Endothelial cell of umbilical vein (primary cell): ENCODE results near the gene RNLS. TPM values are rescaled to one million over a fixed set of nuclear protein-coding genes. Genes with fewer than 3 reads are reported as not detected.

Experiments used
- BruUV-seq: library from RNA; stranded (reverse); fragments of 400-500 nt; replicated peaks from 2 replicates; lab custom pipeline; 2021; lab: Mats Ljungman, UMichigan
- CTCF ChIA-PET: fragments of 300-600, 350-600 bp; sonication (Branson Sonifier 250); formaldehyde crosslinking; loops from one replicate; lab custom pipeline; 2021; ENCODE audit warnings: antibody characterized with exemption, inconsistent platforms; lab: Charles Lee
- POLR2A ChIA-PET: fragments of 300-600, 350-600 bp; sonication (Branson Sonifier 250); formaldehyde crosslinking; loops from one replicate; lab custom pipeline; 2021; ENCODE audit warnings: antibody characterized with exemption, inconsistent platforms; lab: Charles Lee
- DNase-seq: peaks from one replicate; pipeline ENCODE4 v3.0.0-alpha.2; 2011; ENCODE audit warnings: low read depth, low spot score
- FAIRE-seq: peaks from 2 replicates; lab custom pipeline; 2011; peaks lifted over from hg19 to GRCh38; lab: Jason Lieb, UNC
- H2AFZ ChIP-seq: 2 replicates; pipeline ENCODE4 v1.6.0; 2012; ENCODE audit warnings: low read depth, low read length, control low read depth, inconsistent platforms
- H3K27ac ChIP-seq: 2 replicates; pipeline ENCODE4 v1.5.1; 2011; ENCODE audit warnings: low read depth, mild to moderate bottlenecking, control low read depth, low read length, moderate library complexity; ENCODE audit not compliant: insufficient read depth
- H3K27me3 ChIP-seq, 2 experiments: 2 replicates each; pipeline versions ENCODE4 v1.6.0 to v1.6.1; 2011; ENCODE audit warnings: low read length in 2 of 2, mixed read lengths in 1 of 2; ENCODE audit not compliant: control insufficient read depth in 2 of 2, insufficient read depth in 2 of 2
- H3K36me3 ChIP-seq, 2 experiments: 2 replicates in 1 of 2; 3 replicates in 1 of 2; pipeline ENCODE4 v1.5.1; 2011; ENCODE audit warnings: low read length in 2 of 2, mild to moderate bottlenecking in 1 of 2, moderate library complexity in 1 of 2; ENCODE audit not compliant: control insufficient read depth in 2 of 2, insufficient read depth in 2 of 2; ENCODE audit errors: extremely low read depth in 1 of 2
- H3K4me1 ChIP-seq: 3 replicates; pipeline ENCODE4 v1.5.1; 2011; ENCODE audit warnings: mild to moderate bottlenecking, low read length; ENCODE audit not compliant: control insufficient read depth, insufficient read depth; ENCODE audit errors: extremely low read depth
- H3K4me2 ChIP-seq: 2 replicates; pipeline ENCODE4 v1.6.1; 2011; ENCODE audit warnings: low read length, control low read depth, mixed read lengths; ENCODE audit not compliant: insufficient read depth
- H3K4me3 ChIP-seq, 3 experiments: fragments of 200-600 bp in 1 of 3; sonication (generic), shearing (Covaris generic) in 1 of 3; replicated peaks in 1 of 3; 2 replicates each; pipeline ENCODE4 v1.5.1; 2011 to 2016; ENCODE audit warnings: control low read depth in 3 of 3, low read length in 3 of 3, mild to moderate bottlenecking in 2 of 3, inconsistent platforms in 1 of 3, low read depth in 1 of 3, moderate library complexity in 1 of 3; ENCODE audit not compliant: insufficient read depth in 1 of 3
- H3K79me2 ChIP-seq: 2 replicates; pipeline ENCODE4 v1.6.0; 2012; ENCODE audit warnings: low read length, inconsistent platforms; ENCODE audit not compliant: control insufficient read depth, insufficient read depth
- H3K9ac ChIP-seq: replicated peaks from 2 replicates; pipeline ENCODE3; 2011; ENCODE audit warnings: low read length, control low read depth; ENCODE audit not compliant: insufficient read depth; ENCODE audit errors: extremely low read depth
- H3K9me1 ChIP-seq: replicated peaks from 3 replicates; pipeline ENCODE4 v1.6.0; 2011; ENCODE audit warnings: mild to moderate bottlenecking, low read length; ENCODE audit not compliant: control insufficient read depth, insufficient read depth; ENCODE audit errors: extremely low read depth
- H3K9me3 ChIP-seq: replicated peaks from 2 replicates; pipeline ENCODE4 v1.5.1; 2012; ENCODE audit warnings: low read length, inconsistent platforms; ENCODE audit not compliant: control insufficient read depth, insufficient read depth
- H4K20me1 ChIP-seq: replicated peaks from 2 replicates; pipeline ENCODE3; 2011; ENCODE audit warnings: mild to moderate bottlenecking, low read length; ENCODE audit not compliant: control insufficient read depth, insufficient read depth; ENCODE audit errors: extremely low read depth
- EZH2 ChIP-seq: IDR thresholded peaks from 2 replicates; pipeline ENCODE4 v1.6.1; 2012; ENCODE audit warnings: borderline replicate concordance, low read depth, mild to moderate bottlenecking, moderate library complexity, low read length, inconsistent platforms; ENCODE audit not compliant: severe bottlenecking
- FOS ChIP-seq: IDR thresholded peaks from 2 replicates; pipeline ENCODE4 v1.6.1; 2011; ENCODE audit warnings: mild to moderate bottlenecking, low read length, moderate library complexity, borderline replicate concordance; ENCODE audit not compliant: insufficient read depth
- GATA2 ChIP-seq: IDR thresholded peaks from 2 replicates; pipeline ENCODE4 v1.7.0; 2011; ENCODE audit warnings: low read depth, mild to moderate bottlenecking, moderate library complexity, mixed read lengths, low read length; ENCODE audit not compliant: insufficient read length, insufficient read depth
- JUN ChIP-seq: IDR thresholded peaks from 2 replicates; pipeline ENCODE4 v1.6.1; 2011; ENCODE audit warnings: borderline replicate concordance, low read depth; ENCODE audit not compliant: insufficient read length, insufficient read depth
- MYC ChIP-seq: IDR thresholded peaks from one replicate; pipeline ENCODE4 v1.6.1; 2011; ENCODE audit warnings: mild to moderate bottlenecking, low read depth, low read length
- POLR2A ChIP-seq: IDR thresholded peaks from 2 replicates; pipeline ENCODE4 v1.6.1; 2012; ENCODE audit warnings: low read depth, mild to moderate bottlenecking, control low read depth, low read length
- POLR2AphosphoS5 ChIP-seq: IDR thresholded peaks from 2 replicates; pipeline ENCODE4 v1.6.1; 2012; ENCODE audit warnings: low read depth, mild to moderate bottlenecking, control low read depth, low read length, moderate library complexity; ENCODE audit not compliant: insufficient read depth
- dilution Hi-C: fragments of 300-500 bp; cut with MboI; formaldehyde crosslinking; loops from one replicate; pipeline ENCODE4 v1.15.0; 2019; ENCODE audit warnings: low sequenced_read_pairs; ENCODE audit not compliant: extremely low pct_ligation_motif_present
- intact Hi-C: fragments of 100-400 bp; cut with micrococcal nuclease; formaldehyde crosslinking; loops from one replicate; pipeline ENCODE4 v1.10.0; 2022
- polyA plus RNA-seq, 4 experiments: library from polyadenylated mRNA; depleted of rRNA in 3 of 4; stranded (reverse) in 3 of 4; unstranded in 1 of 4; fragments of >200 nt; gene quantifications; 2 replicates each; pipeline versions ENCODE4 v1.2.1 to v1.2.3, GENCODE V29; 2011 to 2012; ENCODE audit warnings: missing spikeins in 1 of 4
- total RNA-seq: library from RNA; stranded (reverse); gene quantifications from 2 replicates; pipeline ENCODE4 v1.2.3, GENCODE V29; 2021
- TF ChIP-seq, protein P1 (sequence below), 2 donors: IDR thresholded peaks; 1 replicate in 1 of 2; 2 replicates in 1 of 2; pipeline ENCODE4 v1.5.1; 2011; ENCODE audit warnings: low read length in 2 of 2, mild to moderate bottlenecking in 2 of 2, moderate library complexity in 2 of 2, control low read depth in 1 of 2, inconsistent platforms in 1 of 2, low read depth in 1 of 2; ENCODE audit not compliant: insufficient read depth in 1 of 2; ENCODE audit errors: extremely low read depth in 1 of 2
- TF ChIP-seq, protein P2 (sequence below): IDR thresholded peaks from 2 replicates; pipeline ENCODE4 v1.6.1; 2011; ENCODE audit not compliant: insufficient read depth, insufficient read length

The RNLS gene
- total and polyA plus RNA-seq, 2 donors (not counting 3 experiments of a cell fraction or from before 2014, with no cell fraction given) = 2.5 to 4.6 TPM

- H3K9me1 ChIP-seq = no peaks in the 10 kb centered on the region
- dilution Hi-C loops = no loop called here
- H4K20me1 ChIP-seq = no peaks in the 10 kb centered on the region
- no peaks in the 10 kb centered on the region for H3K36me3 ChIP-seq
- H3K27me3 ChIP-seq = no peaks in the 10 kb centered on the region
- DNase-seq = peak; percentile 52
- no peak overlapping the region for H3K4me2 ChIP-seq
- H3K4me1 ChIP-seq = peaks cover 4% of the 10 kb centered on the region
- H3K4me3 ChIP-seq = no peak overlapping the region
- no peak overlapping the region for H3K9ac ChIP-seq
- ChIA-PET POLR2A (no interaction called here), CTCF (interaction anchor here (0.9 to 1.7 kb wide), 4 partner anchors 10 to 272 kb away, joined by 3 to 10 read pairs (median 6); no protein-coding TSS in a partner anchor)
- H3K79me2 ChIP-seq = no peaks in the 10 kb centered on the region
- peak; percentile 16 for TF ChIP-seq FOS
- TF ChIP-seq JUN = no peak
- intact Hi-C loops = no loop called here
- no TSS peak for BruUV-seq
- H2AFZ ChIP-seq = no peak overlapping the region
- FAIRE-seq = no peak
- H3K9me3 ChIP-seq = no peaks in the 10 kb centered on the region
- H3K27ac ChIP-seq = no peak overlapping the region
These were observed 290.0 kb downstream of the RNLS start for GRCh38 chr10:88293073-88293472.

- Histone ChIP-seq H3K79me2 (no peaks in the 10 kb centered on the region), H3K9ac (no peak overlapping the region), H3K9me3 (no peaks in the 10 kb centered on the region), H4K20me1 (no peaks in the 10 kb centered on the region), H3K36me3 (no peaks in the 10 kb centered on the region), H3K4me3 (no peak overlapping the region), H3K4me2 (no peak overlapping the region), H3K27ac (no peak overlapping the region), H3K27me3 (no peaks in the 10 kb centered on the region), H3K4me1 (peaks cover 4% of the 10 kb centered on the region), H3K9me1 (no peaks in the 10 kb centered on the region), H2AFZ (no peak overlapping the region)
- no TSS peak for BruUV-seq
- no peak for TF ChIP-seq JUN
- no peak for TF ChIP-seq POLR2AphosphoS5
- TF ChIP-seq, protein P1, sequence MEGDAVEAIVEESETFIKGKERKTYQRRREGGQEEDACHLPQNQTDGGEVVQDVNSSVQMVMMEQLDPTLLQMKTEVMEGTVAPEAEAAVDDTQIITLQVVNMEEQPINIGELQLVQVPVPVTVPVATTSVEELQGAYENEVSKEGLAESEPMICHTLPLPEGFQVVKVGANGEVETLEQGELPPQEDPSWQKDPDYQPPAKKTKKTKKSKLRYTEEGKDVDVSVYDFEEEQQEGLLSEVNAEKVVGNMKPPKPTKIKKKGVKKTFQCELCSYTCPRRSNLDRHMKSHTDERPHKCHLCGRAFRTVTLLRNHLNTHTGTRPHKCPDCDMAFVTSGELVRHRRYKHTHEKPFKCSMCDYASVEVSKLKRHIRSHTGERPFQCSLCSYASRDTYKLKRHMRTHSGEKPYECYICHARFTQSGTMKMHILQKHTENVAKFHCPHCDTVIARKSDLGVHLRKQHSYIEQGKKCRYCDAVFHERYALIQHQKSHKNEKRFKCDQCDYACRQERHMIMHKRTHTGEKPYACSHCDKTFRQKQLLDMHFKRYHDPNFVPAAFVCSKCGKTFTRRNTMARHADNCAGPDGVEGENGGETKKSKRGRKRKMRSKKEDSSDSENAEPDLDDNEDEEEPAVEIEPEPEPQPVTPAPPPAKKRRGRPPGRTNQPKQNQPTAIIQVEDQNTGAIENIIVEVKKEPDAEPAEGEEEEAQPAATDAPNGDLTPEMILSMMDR (IDR thresholded peaks at IDR 0.05; ENCODE audit: extremely low read depth in 1 of 2, insufficient read depth in 1 of 2, low read depth in 1 of 2, low read length in 2 of 2) = no peak
- TF ChIP-seq, protein P2, sequence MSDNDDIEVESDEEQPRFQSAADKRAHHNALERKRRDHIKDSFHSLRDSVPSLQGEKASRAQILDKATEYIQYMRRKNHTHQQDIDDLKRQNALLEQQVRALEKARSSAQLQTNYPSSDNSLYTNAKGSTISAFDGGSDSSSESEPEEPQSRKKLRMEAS = no peak
- TF ChIP-seq GATA2 = no peak
- no peak for TF ChIP-seq EZH2
- no peak for TF ChIP-seq FOS
- TF ChIP-seq MYC = no peak
- no peak for TF ChIP-seq POLR2A
- ChIA-PET POLR2A (no interaction called here), CTCF (interaction anchor here (1.6 kb wide), 1 partner anchor 201 kb away, joined by 4 read pairs; no protein-coding TSS in a partner anchor)
- FAIRE-seq = no peak
- dilution Hi-C loops = no loop called here
- intact Hi-C loops = no loop called here
- no peak for DNase-seq
These were observed 291.0 kb downstream of the RNLS start for GRCh38 chr10:88292185-88292514.
